ENCODE data around the gene RANBP17. TPM values are rescaled to one million over a fixed set of nuclear protein-coding genes. Genes with fewer than 3 reads are reported as not detected.
A peak's percentile ranks its signal among the peaks of the same experiment; 100 is the strongest.

RANBP17 gene
- total RNA-seq, 1 experiment from 2014 or later, result 19.0 TPM

- CTCF ChIA-PET, result interaction anchor here (1.1 kb wide), 1 partner anchor 411 kb away, joined by 3 read pairs; no protein-coding TSS in a partner anchor
- no peak for TF ChIP-seq CTCF (IDR thresholded peaks at IDR 0.05; ENCODE audit: unreplicated experiment)
- Mint-ChIP-seq H3K27ac (ENCODE audit: low read depth, unreplicated experiment) (no peak overlapping the region), H3K4me3 (ENCODE audit: unreplicated experiment) (no peak overlapping the region), H3K36me3 (ENCODE audit: insufficient read depth, unreplicated experiment) (no peaks in the 10 kb centered on the region), H3K27me3 (ENCODE audit: insufficient read depth, unreplicated experiment) (no peaks in the 10 kb centered on the region), H3K4me1 (ENCODE audit: insufficient read depth, unreplicated experiment) (no peaks in the 10 kb centered on the region), H3K9me3 (ENCODE audit: unreplicated experiment) (no peaks in the 10 kb centered on the region)
- no peak for DNase-seq (ENCODE audit: unreplicated experiment)
- POLR2A ChIA-PET, result no interaction called here
- no TSS peak for BruUV-seq (replicated peaks)
- intact Hi-C loops (cut with micrococcal nuclease), result loop anchor here (10.0 kb wide), 1 partner anchor 411 kb away; no protein-coding TSS in a partner anchor
Measured at GRCh38 chr5:171155621-171156020, 293.8 kb downstream of the RANBP17 start.

- no peaks in the 10 kb centered on the region for H3K4me1 Mint-ChIP-seq (ENCODE audit: insufficient read depth, unreplicated experiment)
- no TSS peak for BruUV-seq (replicated peaks)
- intact Hi-C loops (cut with micrococcal nuclease), result loop anchor here (10.0 kb wide), 1 partner anchor 412 kb away; no protein-coding TSS in a partner anchor
- TF ChIP-seq CTCF (IDR thresholded peaks at IDR 0.05; ENCODE audit: unreplicated experiment), result no peak
- peak; percentile 25 for DNase-seq (ENCODE audit: unreplicated experiment)
- H3K27me3 Mint-ChIP-seq (ENCODE audit: insufficient read depth, unreplicated experiment), result no peaks in the 10 kb centered on the region
- ChIA-PET CTCF (interaction anchor here (0.5 to 0.6 kb wide), 2 partner anchors 19 to 67 kb away, joined by 3 read pairs; no protein-coding TSS in a partner anchor), POLR2A (interaction anchor here (0.9 to 1.0 kb wide), 2 partner anchors 19 to 27 kb away, joined by 3 to 5 read pairs; no protein-coding TSS in a partner anchor)
- no peaks in the 10 kb centered on the region for H3K9me3 Mint-ChIP-seq (ENCODE audit: unreplicated experiment)
- no peak overlapping the region for H3K4me3 Mint-ChIP-seq (ENCODE audit: unreplicated experiment)
- no peaks in the 10 kb centered on the region for H3K36me3 Mint-ChIP-seq (ENCODE audit: insufficient read depth, unreplicated experiment)
- no peak overlapping the region for H3K27ac Mint-ChIP-seq (ENCODE audit: low read depth, unreplicated experiment)
Measured at GRCh38 chr5:171157276-171157675, 295.5 kb downstream of the RANBP17 start.

- intact Hi-C loops (cut with micrococcal nuclease), result loop anchor here (10.0 kb wide), 1 partner anchor 413 kb away; no protein-coding TSS in a partner anchor
- DNase-seq (ENCODE audit: unreplicated experiment), result no peak
- POLR2A ChIA-PET, result interaction anchor here (0.9 kb wide), 1 partner anchor 27 kb away, joined by 3 read pairs; no protein-coding TSS in a partner anchor
- no peak overlapping the region for H3K27ac Mint-ChIP-seq (ENCODE audit: low read depth, unreplicated experiment)
- BruUV-seq (replicated peaks), result no TSS peak
- H3K36me3 Mint-ChIP-seq (ENCODE audit: insufficient read depth, unreplicated experiment), result no peaks in the 10 kb centered on the region
- CTCF ChIA-PET, result no interaction called here
- H3K27me3 Mint-ChIP-seq (ENCODE audit: insufficient read depth, unreplicated experiment), result no peaks in the 10 kb centered on the region
- no peaks in the 10 kb centered on the region for H3K4me1 Mint-ChIP-seq (ENCODE audit: insufficient read depth, unreplicated experiment)
- H3K4me3 Mint-ChIP-seq (ENCODE audit: unreplicated experiment), result no peak overlapping the region
- no peak for TF ChIP-seq CTCF (IDR thresholded peaks at IDR 0.05; ENCODE audit: unreplicated experiment)
- H3K9me3 Mint-ChIP-seq (ENCODE audit: unreplicated experiment), result no peaks in the 10 kb centered on the region
Measured at GRCh38 chr5:171157775-171158174, 296.0 kb downstream of the RANBP17 start.

GRCh38 chr5:171158581-171158980 lies 296.8 kb downstream of the RANBP17 start:
- POLR2A ChIA-PET, result no interaction called here
- DNase-seq (ENCODE audit: unreplicated experiment), result peak; percentile 8
- no peaks in the 10 kb centered on the region for H3K9me3 Mint-ChIP-seq (ENCODE audit: unreplicated experiment)
- H3K36me3 Mint-ChIP-seq (ENCODE audit: insufficient read depth, unreplicated experiment), result no peaks in the 10 kb centered on the region
- intact Hi-C loops (cut with micrococcal nuclease), result loop anchor here (10.0 kb wide), 1 partner anchor 414 kb away; no protein-coding TSS in a partner anchor
- H3K27ac Mint-ChIP-seq (ENCODE audit: low read depth, unreplicated experiment), result no peak overlapping the region
- no peaks in the 10 kb centered on the region for H3K4me1 Mint-ChIP-seq (ENCODE audit: insufficient read depth, unreplicated experiment)
- TF ChIP-seq CTCF (IDR thresholded peaks at IDR 0.05; ENCODE audit: unreplicated experiment), result no peak
- no peaks in the 10 kb centered on the region for H3K27me3 Mint-ChIP-seq (ENCODE audit: insufficient read depth, unreplicated experiment)
- no TSS peak for BruUV-seq (replicated peaks)
- H3K4me3 Mint-ChIP-seq (ENCODE audit: unreplicated experiment), result no peak overlapping the region
- CTCF ChIA-PET, result interaction anchor here (0.8 to 1.5 kb wide), 2 partner anchors 10 to 15 kb away, joined by 3 read pairs; no protein-coding TSS in a partner anchor
